Nephron progenitor cell (in vitro differentiated cells): Measurements from ENCODE around the gene TBC1D22A.

Experiments used
- DNase-seq: peaks from one replicate; pipeline ENCODE4 v3.0.0; 2021
- H3K27ac Mint-ChIP-seq: 2 replicates; pipeline ENCODE4 v1.8.0; 2021; ENCODE audit warnings: mild to moderate bottlenecking, moderate library complexity, mixed read lengths
- H3K27me3 Mint-ChIP-seq: 2 replicates; pipeline ENCODE4 v1.8.0; 2021; ENCODE audit warnings: mild to moderate bottlenecking, low read depth, mixed read lengths; ENCODE audit not compliant: poor library complexity
- H3K36me3 Mint-ChIP-seq: 2 replicates; pipeline ENCODE4 v1.8.0; 2021; ENCODE audit warnings: low read depth, mixed read lengths
- H3K4me1 Mint-ChIP-seq: 2 replicates; pipeline ENCODE4 v1.8.0; 2021; ENCODE audit warnings: mixed read lengths
- H3K4me3 Mint-ChIP-seq: 2 replicates; pipeline ENCODE4 v1.8.0; 2021; ENCODE audit warnings: mild to moderate bottlenecking, moderate library complexity, mixed read lengths
- H3K9me3 Mint-ChIP-seq: 2 replicates; pipeline ENCODE4 v1.8.0; 2021; ENCODE audit warnings: mild to moderate bottlenecking, moderate library complexity, mixed read lengths
- TF ChIP-seq, protein P1 (sequence below): fragments of 200-600 bp; sonication (generic); IDR thresholded peaks from 2 replicates; pipeline ENCODE4 v1.5.0; 2021; ENCODE audit warnings: antibody characterized with exemption

Gene TBC1D22A

DNA sequence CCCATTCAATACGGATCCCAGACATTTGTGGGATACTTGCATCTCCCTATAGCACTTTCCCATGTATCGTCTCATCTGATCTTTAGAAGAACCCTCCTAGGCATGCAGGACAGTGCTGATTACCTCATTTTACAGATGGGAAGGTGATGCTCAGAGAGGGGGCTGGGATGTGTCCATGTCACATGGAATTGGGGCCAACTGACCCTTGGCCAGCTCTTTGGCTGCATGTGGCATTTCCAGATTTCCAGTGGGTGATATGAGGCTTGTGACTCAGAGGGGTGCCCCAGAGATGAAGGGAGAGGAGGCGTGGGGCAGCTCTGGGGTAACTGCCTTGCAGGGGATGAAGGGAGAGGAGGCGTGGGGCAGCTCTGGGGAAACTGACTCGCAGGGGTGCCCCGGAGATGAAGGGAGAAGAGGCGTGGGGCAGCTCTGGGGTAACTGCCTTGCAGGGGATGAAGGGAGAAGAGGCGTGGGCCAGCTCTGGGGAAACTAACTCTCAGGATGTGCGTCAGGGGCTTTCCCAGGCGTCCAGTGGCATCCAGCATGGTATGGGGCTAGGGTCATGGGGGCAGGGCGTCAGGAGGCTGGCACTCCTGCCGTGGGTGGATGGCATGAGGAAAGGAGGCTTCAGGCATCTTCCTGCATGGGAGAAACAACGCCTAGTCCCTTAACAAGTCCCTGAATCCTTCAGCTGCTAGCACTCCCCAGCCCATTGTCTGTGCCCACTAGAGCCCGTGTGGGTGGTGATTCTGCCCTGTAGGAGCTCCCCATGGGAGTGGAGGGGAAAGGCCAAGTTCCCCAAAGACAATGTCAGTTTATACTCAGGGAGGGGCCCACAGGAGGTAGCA lies 12.5 kb upstream of the TBC1D22A start:
- DNase-seq: no peak
- Mint-ChIP-seq H3K27me3 (peaks cover 21% of the 10 kb centered on the region), H3K4me1 (peaks cover 24% of the 10 kb centered on the region), H3K4me3 (no peak overlapping the region), H3K27ac (no peak overlapping the region), H3K36me3 (no peaks in the 10 kb centered on the region), H3K9me3 (peaks cover 1% of the 10 kb centered on the region)
- TF ChIP-seq, protein P1, sequence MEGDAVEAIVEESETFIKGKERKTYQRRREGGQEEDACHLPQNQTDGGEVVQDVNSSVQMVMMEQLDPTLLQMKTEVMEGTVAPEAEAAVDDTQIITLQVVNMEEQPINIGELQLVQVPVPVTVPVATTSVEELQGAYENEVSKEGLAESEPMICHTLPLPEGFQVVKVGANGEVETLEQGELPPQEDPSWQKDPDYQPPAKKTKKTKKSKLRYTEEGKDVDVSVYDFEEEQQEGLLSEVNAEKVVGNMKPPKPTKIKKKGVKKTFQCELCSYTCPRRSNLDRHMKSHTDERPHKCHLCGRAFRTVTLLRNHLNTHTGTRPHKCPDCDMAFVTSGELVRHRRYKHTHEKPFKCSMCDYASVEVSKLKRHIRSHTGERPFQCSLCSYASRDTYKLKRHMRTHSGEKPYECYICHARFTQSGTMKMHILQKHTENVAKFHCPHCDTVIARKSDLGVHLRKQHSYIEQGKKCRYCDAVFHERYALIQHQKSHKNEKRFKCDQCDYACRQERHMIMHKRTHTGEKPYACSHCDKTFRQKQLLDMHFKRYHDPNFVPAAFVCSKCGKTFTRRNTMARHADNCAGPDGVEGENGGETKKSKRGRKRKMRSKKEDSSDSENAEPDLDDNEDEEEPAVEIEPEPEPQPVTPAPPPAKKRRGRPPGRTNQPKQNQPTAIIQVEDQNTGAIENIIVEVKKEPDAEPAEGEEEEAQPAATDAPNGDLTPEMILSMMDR: no peak

DNA sequence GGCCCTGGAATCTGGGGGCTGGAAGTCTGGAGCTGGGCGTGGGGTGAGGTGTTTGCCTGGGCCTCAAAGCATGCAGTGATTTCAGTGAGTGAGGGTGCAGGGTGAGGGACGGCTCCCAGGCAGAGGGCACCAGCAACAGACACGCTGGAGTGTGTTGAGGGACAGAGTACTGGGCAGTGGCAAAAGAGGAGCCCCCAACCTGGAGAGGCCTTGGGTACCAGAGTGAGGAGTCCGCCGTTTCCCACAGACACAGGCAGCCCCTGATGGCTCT lies 12.0 kb upstream of the TBC1D22A start:
- Mint-ChIP-seq H3K27me3 (peaks cover 21% of the 10 kb centered on the region), H3K4me3 (no peak overlapping the region), H3K27ac (no peak overlapping the region), H3K36me3 (no peaks in the 10 kb centered on the region), H3K4me1 (peaks cover 24% of the 10 kb centered on the region), H3K9me3 (peaks cover 3% of the 10 kb centered on the region)
- DNase-seq: no peak
- TF ChIP-seq, protein P1: no peak

DNA sequence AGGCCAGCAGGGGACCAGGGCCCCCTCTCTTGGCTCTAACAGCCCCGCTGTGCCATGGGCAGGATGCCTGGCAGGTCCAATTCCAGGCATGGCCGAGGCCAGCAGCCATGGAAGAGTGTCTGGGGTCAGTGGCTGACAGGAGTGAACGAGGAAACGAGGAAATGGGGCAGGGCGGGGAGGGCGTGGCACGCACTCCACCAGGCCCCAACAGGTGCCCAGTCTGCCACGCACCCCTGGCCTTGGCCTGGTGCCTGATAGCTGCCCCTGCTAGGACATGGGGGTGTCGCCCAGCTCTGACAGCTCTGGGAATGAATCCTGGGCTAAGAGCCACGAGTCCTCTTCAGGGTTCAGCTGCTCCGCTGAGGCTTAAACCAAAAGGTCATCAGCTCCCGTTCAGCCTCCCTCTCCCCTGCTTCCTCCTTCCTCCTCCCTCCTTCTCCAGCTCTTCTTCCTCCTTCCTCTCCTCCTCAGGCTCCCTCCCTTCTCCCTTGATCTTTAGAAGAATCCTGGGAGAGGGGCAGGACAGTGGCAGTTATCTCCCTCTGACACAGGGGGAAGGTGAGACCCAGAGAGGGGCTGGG lies 11.5 kb upstream of the TBC1D22A start:
- Mint-ChIP-seq H3K4me3 (no peak overlapping the region), H3K4me1 (peaks cover 24% of the 10 kb centered on the region), H3K36me3 (no peaks in the 10 kb centered on the region), H3K27ac (no peak overlapping the region), H3K27me3 (peaks cover 20% of the 10 kb centered on the region), H3K9me3 (peaks cover 5% of the 10 kb centered on the region)
- TF ChIP-seq, protein P1: no peak
- no peak for DNase-seq

DNA sequence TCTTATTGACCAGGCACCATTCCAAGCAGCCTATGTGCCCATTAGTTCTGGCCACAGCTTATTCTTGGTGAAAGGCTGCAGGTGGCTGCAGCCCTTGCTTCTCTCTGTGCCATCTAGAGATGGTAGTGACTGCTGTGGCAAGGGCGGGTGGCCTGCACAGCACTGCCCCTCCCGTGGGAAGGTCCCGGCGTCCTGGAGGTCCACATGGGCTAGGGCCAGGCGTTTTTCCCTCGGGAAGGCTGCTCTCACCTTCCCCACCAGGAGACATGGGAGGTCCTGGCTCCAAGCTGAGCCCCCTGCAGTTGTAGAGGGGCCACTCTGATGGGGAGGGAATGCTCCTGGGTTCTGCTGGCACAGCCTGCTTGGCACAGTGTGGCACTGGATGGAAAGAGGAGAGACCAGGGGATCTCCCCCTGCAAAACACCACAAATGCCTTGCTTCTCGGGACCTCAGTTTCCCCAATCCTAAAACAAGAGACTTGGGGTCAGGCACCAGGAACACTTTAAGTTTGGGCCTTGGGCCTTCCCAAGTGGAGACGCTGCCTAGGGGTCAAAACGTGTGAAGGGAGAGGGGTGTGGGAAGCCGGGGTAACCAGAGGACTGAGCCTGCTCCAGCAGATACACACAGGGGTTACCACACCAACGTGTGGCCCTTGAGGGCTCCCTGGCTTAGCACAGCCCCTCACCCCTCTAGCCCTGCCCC lies 10.0 kb upstream of the TBC1D22A start:
- Mint-ChIP-seq H3K27me3 (peaks cover 8% of the 10 kb centered on the region), H3K9me3 (peaks cover 20% of the 10 kb centered on the region), H3K36me3 (peaks cover 13% of the 10 kb centered on the region), H3K4me3 (no peak overlapping the region), H3K27ac (no peak overlapping the region), H3K4me1 (peaks cover 24% of the 10 kb centered on the region)
- TF ChIP-seq, protein P1: no peak
- no peak for DNase-seq

DNA sequence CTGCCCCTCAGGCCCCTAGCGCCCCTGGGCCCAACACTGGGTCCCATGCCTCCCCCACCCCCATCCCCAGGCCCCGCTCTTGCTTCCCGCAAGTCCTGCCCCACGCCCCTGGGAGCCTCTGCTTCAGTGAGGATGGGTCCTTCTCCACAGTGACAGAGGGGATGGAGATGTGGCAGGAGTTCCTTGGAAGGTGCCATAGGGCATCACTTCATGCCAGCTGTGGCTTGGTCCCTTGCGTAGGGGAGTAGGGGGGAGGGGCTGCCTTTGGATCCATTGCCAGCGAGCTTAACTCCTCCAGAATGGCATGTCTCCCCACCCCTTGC lies 9.5 kb upstream of the TBC1D22A start:
- H3K27ac Mint-ChIP-seq: no peak overlapping the region

More for the DNA sequence above, 9.5 kb upstream of the TBC1D22A start:
- Mint-ChIP-seq H3K36me3 (peaks cover 16% of the 10 kb centered on the region), H3K4me1 (peaks cover 24% of the 10 kb centered on the region), H3K27me3 (peaks cover 7% of the 10 kb centered on the region), H3K4me3 (no peak overlapping the region), H3K9me3 (peaks cover 20% of the 10 kb centered on the region)
- no peak for DNase-seq
- TF ChIP-seq, protein P1: no peak
